GM19467 (cell line): Measurements from ENCODE around the gene KAZN.

ENCODE experiments used
- ATAC-seq: cut with Tn5 transposase; IDR thresholded peaks from one replicate; pipeline ENCODE4 v1.9.1; 2021; ENCODE audit warnings: mild to moderate bottlenecking, moderate library complexity; ENCODE audit not compliant: unreplicated experiment

KAZN gene

GRCh38 chr1:14706631-14707030 lies 108.1 kb downstream of the KAZN start:
- ATAC-seq: no peak

DNA sequence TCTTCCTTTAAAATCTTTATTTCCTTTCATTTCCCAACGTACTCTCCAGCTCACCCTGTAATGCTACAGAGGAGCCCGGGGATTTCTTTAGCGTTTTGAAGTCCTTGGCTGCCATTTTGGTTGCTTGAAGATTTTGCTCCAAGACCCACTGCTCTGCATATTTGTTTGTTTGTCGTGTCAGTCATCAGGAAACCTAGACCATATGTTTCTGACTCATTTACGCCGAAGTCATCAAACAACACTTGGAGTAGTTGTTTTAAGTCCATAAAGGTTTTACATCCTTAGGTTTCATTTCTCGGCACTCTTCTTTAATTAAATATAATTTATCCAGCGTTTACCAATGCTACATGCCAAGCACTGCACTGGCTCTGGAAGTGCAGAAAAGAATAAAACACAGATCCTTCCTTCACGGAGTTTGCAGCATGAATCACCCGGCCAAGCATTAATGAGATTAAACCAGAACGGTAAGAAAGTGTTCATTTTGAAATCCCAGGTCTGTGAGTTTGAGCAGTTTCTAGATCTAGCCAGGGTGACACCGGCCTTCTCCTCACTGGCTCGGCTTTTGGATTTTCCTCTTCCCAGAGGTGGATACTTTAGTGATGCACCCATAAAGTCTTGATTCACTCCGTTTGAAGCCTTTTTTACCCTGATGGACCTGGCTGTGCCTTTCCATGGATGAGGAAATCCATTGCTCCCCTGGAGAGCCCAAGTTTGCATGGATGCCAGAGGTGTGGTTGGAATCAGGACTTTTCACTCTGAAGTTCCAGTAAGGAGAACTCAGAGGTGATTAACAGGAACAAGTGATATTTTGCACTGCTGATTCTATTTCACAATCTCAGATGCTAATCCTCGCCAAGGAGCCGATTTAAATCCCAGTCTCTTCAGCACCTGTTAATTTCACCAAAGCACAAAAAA lies 109.3 kb downstream of the KAZN start:
- no peak for ATAC-seq

- no peak for ATAC-seq
Measured at GRCh38 chr1:14710331-14710730, 111.8 kb downstream of the KAZN start.

DNA sequence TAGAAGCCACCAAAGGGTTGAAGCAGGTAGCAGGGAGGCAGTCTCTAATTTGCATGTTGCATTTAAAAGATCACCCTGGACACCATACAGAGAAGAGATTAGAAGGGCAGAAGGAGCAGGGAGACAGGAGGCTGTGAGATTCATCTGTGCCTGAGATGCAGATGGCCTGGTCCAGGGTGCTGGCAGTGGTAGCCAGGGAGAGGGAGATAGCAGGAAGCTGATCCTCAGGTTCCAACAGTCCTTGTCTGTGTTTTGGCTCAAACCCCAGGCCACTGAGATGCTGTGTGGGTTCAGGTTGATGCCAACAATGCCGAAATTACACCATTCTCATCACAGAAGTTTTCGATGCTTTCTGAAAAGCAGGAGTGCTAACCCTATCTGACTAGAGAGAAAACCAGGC lies 113.7 kb downstream of the KAZN start:
- no peak for ATAC-seq

GRCh38 chr1:14713077-14713476 lies 114.6 kb downstream of the KAZN start:
- no peak for ATAC-seq

- no peak for ATAC-seq
Measured at GRCh38 chr1:14715266-14715665, 116.8 kb downstream of the KAZN start.

DNA sequence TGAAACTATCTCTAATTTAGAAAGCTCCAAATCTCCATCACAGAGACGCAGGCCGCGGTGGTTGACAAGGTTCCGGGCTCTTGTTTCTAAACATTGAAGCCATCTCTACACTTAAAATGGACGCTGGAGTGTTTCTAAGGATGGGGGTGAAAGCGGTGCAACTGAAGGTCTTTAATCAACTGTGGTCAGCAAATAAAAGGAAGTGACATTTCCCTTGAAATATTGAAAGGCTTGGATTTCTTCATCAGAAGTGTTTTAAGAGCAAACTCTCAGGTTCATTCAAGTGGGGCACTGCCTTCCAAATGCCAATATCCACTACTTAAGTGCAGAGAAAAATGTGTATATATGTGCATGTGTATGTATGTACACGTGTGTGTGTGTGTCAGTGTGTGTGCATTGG lies 117.3 kb downstream of the KAZN start:
- no peak for ATAC-seq

- no peak for ATAC-seq
Measured at GRCh38 chr1:14716474-14716873, 118.0 kb downstream of the KAZN start.

- ATAC-seq: no peak
Measured at GRCh38 chr1:14718476-14718875, 120.0 kb downstream of the KAZN start.

DNA sequence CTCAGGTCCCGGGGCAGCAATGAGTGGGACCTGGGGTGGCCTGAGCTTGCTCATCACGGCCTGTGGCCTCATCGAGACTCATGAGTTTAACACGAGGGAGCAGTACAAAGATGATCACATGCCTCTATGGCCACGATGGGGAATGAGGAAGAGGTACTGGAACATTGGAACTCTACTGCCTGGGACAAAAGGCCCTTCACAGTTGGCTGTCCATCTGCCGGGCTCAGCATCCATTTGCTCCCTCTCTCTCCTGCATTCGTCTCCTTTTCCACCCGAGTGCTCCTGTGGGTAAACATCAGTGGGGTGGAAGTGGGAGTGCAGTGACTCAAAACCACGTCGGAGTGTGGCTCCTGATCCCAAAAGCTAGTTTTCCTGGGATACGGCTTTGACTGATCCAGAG lies 124.9 kb downstream of the KAZN start:
- no peak for ATAC-seq

- ATAC-seq: no peak
Measured at GRCh38 chr1:14724246-14724645, 125.8 kb downstream of the KAZN start.

DNA sequence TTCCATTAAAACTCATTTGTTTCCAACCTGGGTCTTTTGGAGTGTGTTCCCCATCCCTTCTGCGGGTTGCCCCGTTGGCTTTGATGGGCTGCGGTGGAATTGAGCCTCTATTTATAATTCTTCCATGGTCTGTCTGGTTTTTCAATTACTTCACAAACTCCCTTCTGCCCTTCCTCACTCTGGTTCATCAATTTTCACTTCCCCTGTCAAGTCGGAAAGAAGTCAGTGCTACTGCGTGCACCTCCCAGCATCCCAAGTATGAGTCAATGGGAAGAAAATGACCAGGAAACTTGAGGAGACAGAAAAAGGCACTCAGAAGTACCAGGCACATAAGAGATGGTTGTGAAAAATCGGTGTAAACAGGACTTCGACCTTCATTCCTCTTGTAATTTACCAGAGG lies 126.2 kb downstream of the KAZN start:
- ATAC-seq: no peak

- ATAC-seq: no peak
Measured at GRCh38 chr1:14725238-14725637, 126.8 kb downstream of the KAZN start.

- no peak for ATAC-seq
Measured at GRCh38 chr1:14725695-14726094, 127.2 kb downstream of the KAZN start.

- ATAC-seq: no peak
Measured at GRCh38 chr1:14726606-14727005, 128.1 kb downstream of the KAZN start.

DNA sequence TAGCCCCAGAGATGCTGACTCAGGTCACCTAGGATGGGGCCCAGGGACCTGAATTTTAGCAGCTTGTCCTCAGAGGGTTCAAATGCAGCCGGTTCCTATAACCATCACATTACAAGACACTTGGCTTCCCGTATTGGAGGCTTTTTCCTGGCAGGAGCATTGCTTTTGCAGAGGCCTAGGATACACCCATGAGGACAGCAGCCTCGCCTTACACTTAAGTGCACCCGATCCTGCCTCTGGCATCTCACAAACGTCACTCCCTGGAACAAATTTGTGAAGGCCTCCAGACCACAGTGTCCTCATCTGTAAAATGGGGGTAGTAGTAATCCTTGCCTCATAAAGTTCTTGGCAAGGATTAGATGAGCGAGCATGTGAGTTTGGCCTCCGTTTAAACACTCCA lies 130.0 kb downstream of the KAZN start:
- ATAC-seq: no peak

DNA sequence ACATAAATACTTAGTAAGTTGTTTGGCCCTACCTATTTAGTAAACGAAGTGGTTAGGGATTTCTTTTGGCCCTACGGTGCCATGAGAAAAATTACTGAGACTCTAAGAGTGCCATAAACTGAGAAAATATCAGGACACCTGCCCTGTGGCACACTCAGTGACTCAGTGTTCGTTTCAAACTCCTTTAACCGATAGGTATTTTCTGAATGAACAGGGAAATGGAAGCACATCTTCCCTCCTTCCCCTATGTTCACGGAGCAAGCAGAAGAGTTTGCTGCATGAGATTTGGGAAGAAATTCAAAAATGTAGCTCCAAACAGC lies 134.2 kb downstream of the KAZN start:
- ATAC-seq: no peak

- ATAC-seq: no peak
Measured at GRCh38 chr1:14733048-14733778, 134.7 kb downstream of the KAZN start.

DNA sequence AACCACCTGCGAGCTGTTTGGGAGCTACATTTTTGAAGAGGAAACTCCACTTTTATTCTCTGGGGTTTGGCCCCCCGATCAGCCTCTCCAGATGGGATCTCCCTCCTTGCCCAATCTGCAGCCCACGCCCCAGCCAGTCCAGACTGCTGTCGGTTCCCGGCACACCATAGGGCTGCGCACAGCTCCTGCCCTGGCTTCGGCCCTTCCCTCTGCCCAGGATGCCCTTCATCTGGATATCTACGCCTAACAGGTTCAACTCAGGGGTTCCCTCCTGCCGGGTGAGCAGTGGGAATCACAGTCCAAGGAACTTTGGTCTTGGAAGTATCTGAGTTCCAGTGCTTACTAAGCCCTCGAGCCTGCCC lies 135.3 kb downstream of the KAZN start:
- ATAC-seq: no peak

DNA sequence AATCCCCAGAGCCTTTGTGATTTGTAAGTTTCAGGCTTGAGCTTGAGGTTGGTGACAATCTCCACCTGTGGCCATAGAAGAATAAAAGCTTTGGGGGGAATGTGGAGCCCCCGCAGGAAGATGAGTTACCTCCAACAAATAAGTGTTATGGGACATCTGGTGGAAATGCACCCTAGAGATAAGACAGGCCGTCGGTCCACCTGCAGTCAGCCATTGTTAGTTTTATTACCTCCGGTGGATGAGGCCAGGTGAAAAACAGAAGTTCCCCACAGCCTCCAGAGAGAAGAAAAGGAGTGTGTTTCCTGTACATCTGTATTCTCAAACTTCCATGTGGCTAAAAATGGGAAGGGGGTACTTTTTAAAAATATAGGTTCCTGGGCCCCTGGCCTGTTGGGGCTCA lies 137.4 kb downstream of the KAZN start:
- no peak for ATAC-seq

DNA sequence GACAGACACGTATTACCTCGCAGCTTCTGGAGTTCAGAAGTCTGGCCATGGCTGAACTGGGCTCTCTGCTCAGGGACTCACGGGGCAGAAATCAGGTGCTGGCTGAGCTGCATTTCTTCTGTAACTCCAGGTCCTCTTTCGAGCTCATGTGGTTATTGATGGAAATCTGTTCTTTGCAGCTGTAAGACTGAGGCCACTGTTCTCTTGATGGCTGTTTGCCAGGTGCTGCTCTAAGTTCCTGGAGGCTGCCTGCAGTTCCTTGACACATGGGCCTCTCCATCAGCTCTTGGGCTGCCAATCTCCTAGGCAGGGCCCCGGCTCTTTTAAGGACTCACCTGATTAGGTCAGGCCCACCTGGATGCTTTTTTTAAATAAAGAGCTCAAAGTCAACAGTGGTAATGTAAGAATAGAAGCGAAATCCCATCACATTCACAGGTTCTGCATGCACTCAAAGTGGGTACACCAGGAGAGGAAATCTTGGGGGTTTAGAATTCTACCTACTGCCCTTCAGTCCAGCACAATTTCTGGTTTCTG lies 139.1 kb downstream of the KAZN start:
- no peak for ATAC-seq

DNA sequence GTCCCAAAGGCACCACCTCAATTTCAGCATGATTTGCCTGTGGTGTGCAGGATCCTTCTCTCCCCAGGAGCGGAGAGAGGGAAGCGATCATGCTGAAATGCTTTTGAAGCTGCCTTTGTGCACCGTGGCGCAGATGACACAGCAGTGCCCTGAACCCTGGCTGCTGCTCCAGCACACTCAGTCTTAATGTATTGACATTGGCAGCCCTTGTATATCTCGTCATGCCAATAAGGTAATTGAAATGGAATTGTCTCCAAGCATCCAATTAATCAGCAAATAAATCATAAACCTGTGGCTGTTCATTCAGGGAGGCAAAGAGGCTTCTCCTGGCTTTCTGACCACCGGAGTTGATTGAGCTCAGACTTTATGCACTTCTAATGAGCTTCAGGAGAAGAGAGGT lies 139.8 kb downstream of the KAZN start:
- ATAC-seq: no peak
